T1000 (cell line): Measurements from ENCODE around the gene UPK3BL2.
"Not testable (repeated sequence)": the region's sequence is repeated elsewhere in the genome, so short reads cannot be mapped to it uniquely, and the experiment has no call there.

Experiments used
- DNase-seq: peaks from one replicate; lab custom pipeline; 2025; ENCODE audit warnings: mixed read lengths; lab: John Stamatoyannopoulos, UW

Gene UPK3BL2, protein sequence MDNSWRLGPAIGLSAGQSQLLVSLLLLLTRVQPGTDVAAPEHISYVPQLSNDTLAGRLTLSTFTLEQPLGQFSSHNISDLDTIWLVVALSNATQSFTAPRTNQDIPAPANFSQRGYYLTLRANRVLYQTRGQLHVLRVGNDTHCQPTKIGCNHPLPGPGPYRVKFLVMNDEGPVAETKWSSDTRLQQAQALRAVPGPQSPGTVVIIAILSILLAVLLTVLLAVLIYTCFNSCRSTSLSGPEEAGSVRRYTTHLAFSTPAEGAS

DNA sequence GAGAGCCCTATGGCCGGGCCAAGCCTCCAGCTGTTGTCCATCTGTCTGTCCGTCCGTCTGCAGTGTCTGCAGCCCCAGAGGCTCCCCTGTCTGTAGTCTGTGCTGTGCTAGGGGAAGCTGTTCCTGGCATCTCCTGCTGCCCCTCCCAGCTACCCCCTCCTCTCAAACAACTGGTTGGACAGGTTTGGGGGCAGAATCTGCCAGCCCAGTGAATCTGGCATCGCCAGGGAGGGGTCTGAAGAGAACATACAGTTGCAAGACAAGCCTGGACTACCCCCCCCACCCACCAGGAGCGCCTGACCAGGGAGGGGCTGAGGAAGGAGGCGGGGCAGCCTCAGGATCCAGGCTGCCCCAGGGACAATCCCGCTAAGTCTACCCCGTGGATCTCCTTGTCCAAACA, at the start of gene UPK3BL2:
UPK3BL2 (minus strand) TSS at position 101 of the 400 bp plus-strand sequence; CDS start at position 41, 60 bp downstream.
- not testable (repeated sequence) for DNase-seq

DNA sequence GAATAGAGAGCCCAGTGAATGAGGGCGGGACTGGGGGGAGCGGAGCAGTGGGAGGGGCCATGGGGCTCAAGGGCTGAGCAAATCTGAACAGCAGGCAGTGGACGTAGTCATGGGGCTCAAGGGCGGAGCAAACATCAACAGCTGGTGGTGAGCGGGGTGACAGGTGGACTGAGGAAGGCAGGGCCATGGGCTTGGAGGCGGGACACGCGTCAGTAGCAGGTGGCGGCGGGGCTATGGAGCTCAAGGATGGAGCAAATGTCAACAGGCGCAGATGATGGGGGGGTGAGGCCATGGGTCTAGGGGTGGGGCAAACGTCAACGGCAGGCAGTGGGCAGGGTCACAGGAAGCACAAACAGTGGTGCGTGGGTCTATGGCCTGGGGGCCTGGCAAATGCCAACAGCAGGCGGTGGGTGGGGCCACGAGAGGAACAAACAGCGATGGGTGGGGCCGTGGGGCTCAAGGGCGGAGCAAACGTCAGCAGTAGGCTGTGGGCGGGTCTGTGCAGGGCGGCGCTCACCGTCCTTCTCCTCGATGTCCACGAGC, 49.1 kb upstream of the UPK3BL2 start:
- not testable (repeated sequence) for DNase-seq

DNA sequence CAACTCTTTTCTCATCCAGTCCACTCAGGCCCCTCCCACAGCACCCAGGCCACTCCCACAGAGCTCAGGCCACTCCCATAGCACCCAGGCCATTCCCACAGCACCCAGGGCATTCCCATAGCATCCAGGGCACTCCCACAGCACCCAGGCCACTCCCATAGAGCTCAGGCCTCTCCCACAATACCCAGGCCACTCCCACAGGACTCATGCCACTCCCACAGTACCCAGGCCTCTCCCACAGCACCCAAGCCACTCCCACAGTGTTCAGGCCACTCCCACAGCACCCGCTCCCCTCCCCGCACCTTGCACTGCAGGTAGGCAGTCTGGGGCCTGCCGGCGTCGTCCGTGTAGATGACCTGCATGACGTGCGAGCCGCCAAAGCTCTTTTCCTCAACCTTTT, 46.4 kb upstream of the UPK3BL2 start:
- not testable (repeated sequence) for DNase-seq

- DNase-seq: not testable (repeated sequence)
Measured at GRCh38 chr7:102583495-102583894, 40.0 kb upstream of the UPK3BL2 start.

DNA sequence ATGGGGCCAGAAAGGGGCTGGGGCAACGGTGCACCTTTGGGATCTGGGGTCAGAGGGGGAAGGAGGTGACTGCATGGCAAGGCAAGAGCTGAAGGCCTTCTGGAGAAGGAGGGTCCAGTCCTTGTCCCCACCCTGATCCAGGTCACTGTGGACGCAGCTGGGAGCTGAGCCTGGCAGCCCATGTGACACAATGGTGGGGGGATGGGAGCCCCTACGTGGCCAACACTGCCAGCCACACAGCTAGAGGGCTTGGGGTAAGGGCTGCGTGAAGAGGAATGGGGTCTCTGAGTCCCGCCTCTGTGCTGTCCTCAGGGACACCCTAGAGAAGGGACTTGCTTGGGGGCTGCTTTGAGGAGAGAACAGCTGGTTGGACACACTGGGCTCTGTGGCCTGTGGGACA, 38.2 kb upstream of the UPK3BL2 start:
- not testable (repeated sequence) for DNase-seq

- not testable (repeated sequence) for DNase-seq
Measured at GRCh38 chr7:102578486-102578885, 35.0 kb upstream of the UPK3BL2 start.

DNA sequence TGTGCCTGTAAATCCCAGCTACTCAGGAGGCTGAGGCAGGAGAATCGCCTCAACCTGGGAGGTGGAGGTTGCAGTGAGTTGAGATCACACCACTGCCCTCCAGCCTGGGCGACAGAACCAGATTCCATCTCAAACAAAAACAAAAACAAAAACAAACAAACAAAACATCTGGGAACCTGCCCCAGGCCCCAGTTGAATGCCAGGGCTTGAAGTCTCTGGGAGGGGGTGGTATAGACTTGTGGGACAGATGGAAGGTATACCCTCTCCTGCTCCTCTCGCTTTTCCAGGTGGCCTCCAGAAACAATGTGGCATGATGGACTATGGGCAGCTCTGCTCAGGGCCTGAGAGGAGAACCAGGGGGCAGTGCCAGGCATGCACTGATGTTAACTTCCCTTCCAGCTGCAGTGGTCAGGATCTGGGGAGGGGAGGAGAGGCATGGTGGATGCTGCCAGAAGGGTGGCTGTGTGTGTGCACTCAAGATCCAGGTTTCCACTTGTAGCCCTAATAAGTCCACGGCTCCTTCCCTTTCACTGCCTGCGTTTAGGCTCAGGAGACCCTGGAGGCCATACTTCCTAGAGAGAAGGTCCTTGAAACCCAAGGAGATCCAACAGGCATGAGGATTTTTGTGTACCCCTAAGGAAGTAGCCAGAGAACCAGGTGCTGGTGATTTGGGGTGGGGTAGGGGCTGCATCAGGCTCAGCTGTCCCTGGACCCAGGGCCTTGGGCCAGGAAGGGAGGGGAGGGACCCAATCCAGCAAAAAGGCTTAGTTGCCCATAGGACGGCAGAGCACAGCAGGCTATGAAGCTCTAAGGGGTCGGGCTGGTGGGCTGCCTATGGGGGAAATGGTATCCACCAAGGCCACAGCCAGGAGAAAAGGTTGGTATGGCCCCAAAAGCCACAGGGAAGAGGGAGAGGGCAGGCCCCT, 34.1 kb upstream of the UPK3BL2 start:
- not testable (repeated sequence) for DNase-seq

DNA sequence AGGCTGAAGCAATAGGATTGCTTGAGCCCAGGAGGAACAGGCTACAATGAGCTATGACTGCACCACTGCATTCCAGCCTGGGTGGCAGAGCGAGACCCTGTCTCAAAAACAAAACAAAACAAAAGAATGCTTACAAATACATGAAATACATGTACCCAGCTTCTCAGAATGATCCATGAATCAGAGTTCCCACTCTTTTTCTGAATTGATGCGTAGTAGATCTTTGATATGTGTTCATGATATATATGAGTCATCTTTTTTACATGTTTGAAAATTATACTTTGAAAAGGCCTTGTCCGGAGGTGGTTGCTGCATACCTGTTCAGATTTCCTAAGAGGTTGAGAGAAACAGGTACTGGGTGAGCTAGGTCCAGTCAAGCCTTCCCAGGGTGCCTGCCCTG, 32.9 kb upstream of the UPK3BL2 start:
- DNase-seq: not testable (repeated sequence)

GRCh38 chr7:102574607-102575006, 31.1 kb upstream of the UPK3BL2 start:
- DNase-seq: not testable (repeated sequence)

- DNase-seq: not testable (repeated sequence)
Measured at GRCh38 chr7:102572261-102573239, 29.1 kb upstream of the UPK3BL2 start, which contains the start of gene POLR2J3. Gene POLR2J3, minus strand, starts transcription at chr7:102572583. Its CDS starts 62 bp downstream, at chr7:102572521.

- not testable (repeated sequence) for DNase-seq
Measured at GRCh38 chr7:102568620-102569019, 25.1 kb upstream of the UPK3BL2 start.

DNA sequence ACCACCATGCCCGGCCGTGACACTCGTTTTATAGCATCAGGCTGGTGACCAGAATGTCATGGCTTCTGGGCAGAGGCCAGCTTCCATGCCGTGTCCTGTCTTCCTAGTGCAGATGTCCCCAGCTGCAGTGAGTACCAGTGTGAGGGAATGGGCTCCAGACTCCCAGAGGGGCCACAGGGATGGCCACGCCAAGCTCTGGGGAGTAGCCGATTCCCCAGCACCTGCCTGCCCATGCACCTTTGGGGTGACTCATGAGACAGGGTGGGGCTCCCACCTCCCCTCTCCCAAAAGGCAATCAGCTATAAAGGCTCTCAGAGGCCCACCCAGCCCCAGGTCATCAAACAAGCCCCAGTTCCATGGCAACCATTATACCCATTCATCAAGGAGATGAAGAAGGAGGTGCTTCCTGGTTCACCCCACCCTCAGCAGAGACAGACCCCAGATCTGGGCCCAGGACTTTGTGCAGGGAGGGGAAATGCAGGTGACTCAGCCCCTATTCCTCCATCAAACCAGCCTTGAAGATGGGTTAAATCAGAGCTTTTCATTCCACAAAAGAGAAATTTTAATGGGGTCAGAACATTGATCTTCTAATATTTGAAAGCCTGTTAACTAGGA, 7.4 kb upstream of the UPK3BL2 start, which contains the start of gene SPDYE2:
SPDYE2 (plus strand) TSS at position 419 of the 615 bp plus-strand sequence. CDS start 2,030 bp downstream, outside the sequence.
- not testable (repeated sequence) for DNase-seq

- not testable (repeated sequence) for DNase-seq
Measured at GRCh38 chr7:102546353-102546752, 2.9 kb upstream of the UPK3BL2 start.

GRCh38 chr7:102545288-102545687, 1.8 kb upstream of the UPK3BL2 start:
- not testable (repeated sequence) for DNase-seq

- not testable (repeated sequence) for DNase-seq
Measured at GRCh38 chr7:102544372-102544771, 876 bp upstream of the UPK3BL2 start.

- not testable (repeated sequence) for DNase-seq
Measured at GRCh38 chr7:102542771-102543170, 725 bp downstream of the UPK3BL2 start.

DNA sequence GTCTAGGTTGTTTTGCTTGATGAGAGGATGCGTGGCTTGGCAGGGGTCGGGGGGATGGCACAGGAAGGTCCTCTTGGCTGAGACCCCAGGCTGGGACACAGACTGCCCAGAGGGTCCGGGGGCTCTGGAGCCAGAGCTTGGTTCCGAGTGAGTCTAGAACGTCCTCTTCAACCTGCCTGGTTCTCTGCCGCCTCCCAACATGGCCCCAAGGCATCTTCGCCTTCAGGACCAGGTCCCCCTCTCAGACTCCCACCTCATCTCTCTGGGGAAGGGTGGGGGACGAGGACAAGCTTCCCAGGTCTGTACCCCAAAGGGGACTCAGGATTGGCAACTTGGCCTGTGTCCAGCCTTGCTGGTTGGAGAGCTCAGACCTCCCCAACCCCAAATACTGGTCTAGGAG, 1.4 kb downstream of the UPK3BL2 start:
- not testable (repeated sequence) for DNase-seq

DNA sequence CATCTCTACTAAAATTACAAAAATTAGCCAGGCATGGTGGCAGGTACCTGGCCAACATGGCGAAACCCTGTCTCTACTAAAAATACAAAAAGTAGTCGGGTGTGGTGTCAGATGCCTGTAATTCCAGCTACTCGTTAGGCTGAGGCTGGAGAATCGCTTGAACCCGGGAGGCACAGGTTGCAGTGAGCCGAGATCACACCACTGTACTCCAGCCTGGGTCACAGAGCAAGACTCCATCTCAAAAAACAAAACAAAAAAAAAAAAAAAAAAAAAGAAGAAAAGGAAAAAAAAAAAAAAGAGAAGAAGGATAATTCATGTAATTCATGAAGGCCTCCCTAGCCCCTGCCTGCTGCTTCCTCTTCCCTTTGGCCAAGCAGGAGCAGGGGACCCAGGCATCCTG, 2.9 kb downstream of the UPK3BL2 start:
- not testable (repeated sequence) for DNase-seq

- DNase-seq: not testable (repeated sequence)
Measured at GRCh38 chr7:102535062-102535615, 8.4 kb downstream of the UPK3BL2 start.

DNA sequence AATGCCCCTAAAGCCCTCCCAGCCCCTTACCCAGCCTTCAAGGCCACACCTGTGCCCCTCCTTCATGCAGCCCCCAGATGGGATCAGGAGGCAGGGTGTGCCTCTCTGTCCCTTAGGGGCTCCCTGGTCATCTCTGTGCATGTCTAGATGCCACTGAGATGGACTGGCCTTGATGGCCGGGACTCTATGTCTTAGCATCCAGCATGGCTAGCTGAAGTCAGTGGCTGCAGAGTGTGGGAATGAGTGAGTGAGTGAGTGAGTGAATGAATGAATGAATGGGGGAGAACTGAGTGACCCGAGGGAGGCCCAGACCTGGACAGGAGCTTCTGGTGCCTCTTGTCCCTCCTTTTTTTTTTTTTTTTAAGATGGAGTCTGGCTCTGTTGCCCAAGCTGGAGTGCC, 11.4 kb downstream of the UPK3BL2 start:
- DNase-seq: not testable (repeated sequence)
